ENCODE data around the gene PPTC7.
"Not testable (repeated sequence)": the region's sequence is repeated elsewhere in the genome, so short reads cannot be mapped to it uniquely, and the experiment has no call there.

- not testable (repeated sequence) for TF ChIP-seq POLR2A (IDR thresholded peaks at IDR 0.05; ENCODE audit: low read depth, low read length); CTCF (conservative IDR thresholded peaks at IDR 0.05; ENCODE audit: low read depth, low read length); RCOR1 (IDR thresholded peaks at IDR 0.05; ENCODE audit: insufficient replicate concordance, low read length); NFE2L2 (IDR thresholded peaks at IDR 0.05; ENCODE audit: low read depth, low read length); MAZ (IDR thresholded peaks at IDR 0.05; ENCODE audit: borderline replicate concordance, low read depth, low read length); SMC3 (IDR thresholded peaks at IDR 0.05; ENCODE audit: low read depth, low read length); RFX5 (IDR thresholded peaks at IDR 0.05; ENCODE audit: low read depth, low read length); MAFK (IDR thresholded peaks at IDR 0.05; ENCODE audit: low read depth, low read length); FOS (IDR thresholded peaks at IDR 0.05; ENCODE audit: low read depth, low read length); CHD1 (IDR thresholded peaks at IDR 0.05; ENCODE audit: low read depth, low read length); ELK1 (IDR thresholded peaks at IDR 0.05; ENCODE audit: borderline replicate concordance, low read depth, low read length); USF2 (IDR thresholded peaks at IDR 0.05; ENCODE audit: low read depth, low read length); CEBPB (IDR thresholded peaks at IDR 0.05; ENCODE audit: low read depth, low read length)
Observed at GRCh38 chr12:110587102-110587501, 4.0 kb upstream of the PPTC7 start.
